UCSD-AML1 (cell line): ENCODE results near the gene MYO7B.

Source experiments
- DNase-seq: peaks from one replicate; lab custom pipeline; 2025; ENCODE audit not compliant: unreplicated experiment; lab: John Stamatoyannopoulos, UW

MYO7B gene

GRCh38 chr2:127586746-127587295, 51.3 kb downstream of the MYO7B start:
- DNase-seq, result no peak

- DNase-seq, result no peak
Measured at GRCh38 chr2:127588241-127588640, 52.8 kb downstream of the MYO7B start.

- no peak for DNase-seq
Measured at GRCh38 chr2:127589358-127589757, 53.9 kb downstream of the MYO7B start.

- no peak for DNase-seq
Measured at GRCh38 chr2:127589841-127590240, 54.4 kb downstream of the MYO7B start.

- DNase-seq, result no peak
Measured at GRCh38 chr2:127590386-127591190, 55.1 kb downstream of the MYO7B start.

GRCh38 chr2:127591221-127591923, 55.9 kb downstream of the MYO7B start:
- DNase-seq, result peak; percentile 75

GRCh38 chr2:127592761-127593227, 57.3 kb downstream of the MYO7B start:
- no peak for DNase-seq

GRCh38 chr2:127593228-127594115, 58.0 kb downstream of the MYO7B start:
- no peak for DNase-seq

- DNase-seq, result no peak
Measured at GRCh38 chr2:127594116-127594591, 58.7 kb downstream of the MYO7B start.

- no peak for DNase-seq
Measured at GRCh38 chr2:127596311-127597045, 61.0 kb downstream of the MYO7B start.

GRCh38 chr2:127597046-127597983, 61.8 kb downstream of the MYO7B start:
- no peak for DNase-seq

GRCh38 chr2:127597984-127598380, 62.5 kb downstream of the MYO7B start:
- DNase-seq, result no peak

- DNase-seq, result no peak
Measured at GRCh38 chr2:127598711-127599110, 63.2 kb downstream of the MYO7B start.

GRCh38 chr2:127599211-127599610, 63.7 kb downstream of the MYO7B start:
- DNase-seq, result no peak

- no peak for DNase-seq
Measured at GRCh38 chr2:127604986-127605385, 69.5 kb downstream of the MYO7B start.

- no peak for DNase-seq
Measured at GRCh38 chr2:127605691-127606263, 70.3 kb downstream of the MYO7B start.

- no peak for DNase-seq
Measured at GRCh38 chr2:127606625-127607398, 71.3 kb downstream of the MYO7B start.

GRCh38 chr2:127607399-127607908, 72.0 kb downstream of the MYO7B start:
- DNase-seq, result no peak
